ENCODE data around the gene R3HDM2.
"Not testable (repeated sequence)": the region's sequence is repeated elsewhere in the genome, so short reads cannot be mapped to it uniquely, and the experiment has no call there.

Gene R3HDM2

DNA sequence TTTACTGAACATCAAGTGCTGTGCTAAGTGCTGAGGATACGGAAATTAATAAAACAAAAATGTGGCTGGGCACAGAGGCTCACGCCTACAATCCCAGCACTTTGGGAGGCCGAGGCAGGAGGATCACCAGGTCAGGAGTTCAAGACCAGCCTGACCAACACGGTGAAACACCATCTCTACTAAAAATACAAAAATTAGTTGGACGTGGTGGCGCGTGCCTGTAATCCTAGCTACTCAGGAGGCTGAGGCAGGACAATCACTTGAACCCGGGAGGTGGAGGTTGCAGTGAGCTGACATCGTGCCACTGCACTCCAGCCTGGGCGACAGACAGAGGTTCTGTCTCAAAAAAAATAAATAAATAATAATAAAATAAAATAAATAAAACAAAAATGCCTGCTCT lies 3.9 kb downstream of the R3HDM2 start:
- not testable (repeated sequence) for DNase-seq (ENCODE audit: low spot score)

DNA sequence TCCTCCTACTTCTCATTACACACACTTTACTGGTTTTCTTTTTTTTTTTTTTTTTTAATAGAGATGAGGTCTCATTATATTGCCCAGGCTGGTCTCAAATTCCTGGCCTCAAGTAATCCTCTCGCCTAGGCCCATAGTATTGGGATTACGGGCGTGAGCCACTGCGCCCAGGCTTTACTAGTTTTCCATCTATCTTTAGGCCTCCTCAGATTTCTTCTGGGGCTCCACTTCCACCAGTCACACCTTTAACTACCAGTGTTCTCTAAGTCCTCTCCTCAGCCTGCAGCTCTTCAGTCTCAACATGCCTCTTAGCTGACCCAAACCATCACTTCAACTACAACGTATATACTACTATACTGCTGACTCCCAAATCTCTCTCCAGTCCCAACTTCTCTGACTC lies 10.4 kb downstream of the R3HDM2 start:
- DNase-seq (ENCODE audit: low spot score), result no peak

GRCh38 chr12:57419495-57419894 lies 11.3 kb downstream of the R3HDM2 start:
- DNase-seq (ENCODE audit: low spot score), result no peak

DNA sequence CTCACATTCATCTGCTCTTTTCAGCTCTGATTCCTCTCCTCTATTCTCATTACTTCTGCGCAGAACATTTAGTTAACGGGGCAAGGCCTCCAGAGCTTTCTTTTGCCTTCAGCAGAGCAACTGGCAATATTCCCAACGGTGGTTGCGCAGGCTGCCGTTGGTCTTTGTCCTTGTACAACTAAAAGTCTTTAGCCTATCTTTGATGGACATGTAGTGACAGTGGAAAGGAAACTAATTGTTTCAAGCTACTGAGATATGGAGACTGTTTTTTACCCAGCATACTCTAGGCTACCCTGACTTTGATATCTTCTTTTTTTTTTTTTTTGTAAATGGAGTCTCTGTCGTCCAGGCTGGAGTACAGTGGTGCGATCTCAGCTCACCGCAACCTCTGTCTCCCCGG lies 12.6 kb downstream of the R3HDM2 start:
- DNase-seq (ENCODE audit: low spot score), result peak; percentile 21

GRCh38 chr12:57416039-57416996 lies 14.5 kb downstream of the R3HDM2 start:
- DNase-seq (ENCODE audit: low spot score), result no peak

- no peak for DNase-seq (ENCODE audit: low spot score)
These were observed 15.8 kb downstream of the R3HDM2 start for GRCh38 chr12:57415088-57415487.

DNA sequence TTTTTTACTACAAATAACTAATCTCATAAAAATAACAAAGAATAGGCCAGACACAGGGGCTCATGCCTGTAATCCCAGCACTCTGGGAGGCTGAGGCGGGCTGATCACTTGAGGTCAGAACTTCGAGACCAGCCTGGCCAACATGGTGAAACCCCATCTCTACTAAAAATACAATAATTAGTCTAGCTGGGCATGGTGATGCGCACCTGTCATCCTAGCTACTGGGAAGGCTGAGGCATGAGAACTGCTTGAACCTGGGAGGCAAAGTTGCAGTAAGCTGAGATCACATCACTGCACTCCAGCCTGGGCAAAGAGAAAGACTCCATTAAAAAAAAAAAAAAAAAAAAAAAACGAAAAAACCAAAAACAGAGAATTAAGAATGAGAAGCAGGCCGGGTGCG lies 16.7 kb downstream of the R3HDM2 start:
- not testable (repeated sequence) for DNase-seq (ENCODE audit: low spot score)

GRCh38 chr12:57410534-57410933 lies 20.3 kb downstream of the R3HDM2 start:
- no peak for DNase-seq (ENCODE audit: low spot score)

DNA sequence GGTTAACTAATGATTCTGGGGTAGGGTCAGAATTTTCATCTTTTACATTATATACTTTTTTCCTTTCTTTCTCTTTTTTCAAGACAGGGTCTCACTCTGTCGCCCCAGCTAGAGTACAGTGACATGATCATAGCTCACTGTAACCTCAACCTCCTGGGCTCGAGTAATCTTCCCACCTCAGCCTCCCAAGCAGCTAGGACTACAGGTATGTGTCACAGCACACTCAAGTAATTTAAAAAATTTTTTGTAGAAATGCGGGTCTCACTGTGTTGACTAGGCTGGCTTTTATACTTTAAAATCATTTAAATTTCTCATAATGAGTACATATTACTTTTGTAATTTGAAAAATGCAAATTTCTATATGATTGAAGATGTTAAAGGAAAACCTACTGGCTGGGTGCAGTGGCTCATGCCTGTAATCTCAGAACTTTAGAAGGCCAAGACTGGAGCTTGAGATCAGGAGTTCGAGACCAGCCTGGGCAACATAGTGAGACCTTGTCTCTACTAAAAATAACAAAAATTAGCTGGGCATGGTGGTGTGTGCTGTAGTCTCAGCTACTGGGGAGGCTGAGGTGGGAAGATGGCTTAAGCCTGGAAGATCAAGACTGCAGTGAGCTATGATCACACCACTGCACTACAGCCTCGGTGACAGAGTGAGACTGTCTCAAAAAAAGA lies 25.7 kb downstream of the R3HDM2 start:
- no peak for DNase-seq (ENCODE audit: low spot score)

DNA sequence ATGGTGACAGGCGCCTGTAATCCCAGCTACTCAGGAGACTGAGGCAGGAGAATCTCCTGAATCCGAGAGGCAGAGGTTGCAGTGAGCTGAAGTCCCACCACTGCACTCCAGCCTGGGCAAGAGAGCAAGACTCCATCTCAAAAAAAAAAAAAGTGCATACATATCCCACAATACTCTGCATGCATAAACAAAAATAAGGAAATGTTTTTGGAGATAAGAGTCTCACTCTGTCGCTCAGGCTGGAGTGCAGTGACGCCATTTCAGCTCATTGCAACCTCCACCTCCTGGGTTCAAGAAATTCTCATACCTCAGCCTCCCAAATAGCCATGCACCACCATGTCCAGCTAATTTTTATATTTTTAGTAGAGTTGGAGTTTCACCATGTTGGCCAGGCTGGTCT lies 28.7 kb downstream of the R3HDM2 start:
- not testable (repeated sequence) for DNase-seq (ENCODE audit: low spot score)

GRCh38 chr12:57401165-57401564 lies 29.7 kb downstream of the R3HDM2 start:
- DNase-seq (ENCODE audit: low spot score), result peak; percentile 13

DNA sequence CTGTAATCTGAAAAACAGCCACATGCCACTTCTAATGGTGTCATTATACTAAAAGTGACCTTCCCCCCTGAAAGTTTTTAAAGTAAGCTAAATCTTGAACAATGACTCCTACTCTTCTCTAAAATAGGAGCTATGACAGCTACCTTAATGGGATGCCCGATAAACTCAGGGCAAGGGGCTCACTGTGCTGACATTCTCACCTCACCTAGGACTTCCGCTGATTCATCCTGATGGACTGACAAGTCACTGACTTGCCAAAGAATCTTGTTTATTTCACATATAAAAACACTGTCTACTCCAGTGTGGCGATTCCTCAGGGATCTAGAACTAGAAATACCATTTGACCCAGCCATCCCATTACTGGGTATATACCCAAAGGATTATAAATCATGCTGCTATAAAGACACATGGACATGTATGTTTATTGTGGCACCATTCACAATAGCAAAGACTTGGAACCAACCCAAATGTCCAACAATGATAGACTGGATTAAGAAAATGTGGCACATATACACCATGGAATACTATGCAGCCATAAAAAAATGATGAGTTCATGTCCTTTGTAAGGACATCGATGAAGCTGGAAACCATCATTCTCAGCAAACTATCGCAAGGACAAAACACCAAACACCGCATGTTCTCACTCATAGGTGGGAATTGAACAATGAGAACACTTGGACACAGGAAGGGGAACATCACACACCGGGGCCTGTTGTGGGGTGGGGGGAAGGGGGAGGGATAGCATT lies 31.0 kb downstream of the R3HDM2 start:
- DNase-seq (ENCODE audit: low spot score), result not testable (repeated sequence)

DNA sequence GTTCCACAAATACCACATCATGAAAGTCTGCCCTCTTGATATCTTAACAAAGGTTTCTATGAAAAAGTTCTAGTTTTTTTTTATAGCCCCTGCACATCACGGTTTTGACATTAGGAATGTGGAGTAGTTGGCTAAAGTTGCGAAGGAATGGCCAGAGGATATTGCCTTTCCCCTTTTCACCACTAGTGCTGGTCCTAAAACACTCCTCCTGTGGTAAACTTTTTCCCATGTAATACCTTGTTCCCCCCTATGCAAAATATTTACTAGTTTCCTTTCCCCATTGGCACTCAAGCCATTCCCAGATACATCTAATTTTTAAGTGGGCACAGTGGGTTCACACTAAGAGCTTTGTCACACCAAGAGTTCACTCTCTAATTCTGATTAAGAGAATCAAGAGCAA lies 33.4 kb downstream of the R3HDM2 start:
- DNase-seq (ENCODE audit: low spot score), result no peak

DNA sequence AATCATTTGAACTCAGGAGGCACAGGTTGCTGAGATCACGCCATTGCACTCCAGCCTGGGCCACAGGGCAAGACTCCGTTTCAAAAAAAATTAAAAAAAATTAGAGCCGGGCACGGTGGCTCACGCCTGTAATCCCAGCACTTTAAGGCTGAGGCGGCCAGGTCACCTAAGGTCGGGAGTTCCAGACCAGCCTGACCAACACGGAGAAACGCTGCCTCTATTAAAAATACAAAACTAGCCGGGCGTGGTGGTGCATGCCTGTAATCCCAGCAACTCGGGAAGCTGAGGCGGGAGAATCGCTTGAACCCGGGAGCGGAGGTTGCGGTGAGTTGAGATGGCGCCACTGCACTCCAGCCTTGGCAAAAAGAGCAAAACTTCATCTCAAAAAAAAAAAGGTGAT lies 35.7 kb downstream of the R3HDM2 start:
- DNase-seq (ENCODE audit: low spot score), result no peak

GRCh38 chr12:57390174-57390573 lies 40.7 kb downstream of the R3HDM2 start:
- DNase-seq (ENCODE audit: low spot score), result no peak

DNA sequence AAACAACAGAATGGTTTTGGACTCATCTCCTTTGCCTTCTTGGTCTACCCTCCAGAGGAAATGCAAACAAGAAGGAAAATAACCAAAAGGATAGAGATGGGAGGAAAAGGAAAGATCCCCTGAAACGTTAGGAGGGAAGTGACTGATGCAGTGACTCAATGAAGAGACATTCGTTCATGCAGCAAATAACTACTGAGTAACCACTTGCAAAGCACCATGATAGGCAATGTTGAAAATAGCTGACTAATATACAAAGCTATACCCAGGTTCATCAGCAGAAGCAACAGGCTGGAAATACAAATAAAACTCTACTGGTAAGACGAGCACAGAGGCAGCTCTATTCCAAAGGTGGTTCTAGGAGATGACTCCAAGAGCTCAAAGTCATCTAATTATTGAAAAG lies 41.8 kb downstream of the R3HDM2 start:
- DNase-seq (ENCODE audit: low spot score), result no peak

GRCh38 chr12:57388425-57388824 lies 42.4 kb downstream of the R3HDM2 start:
- DNase-seq (ENCODE audit: low spot score), result no peak

DNA sequence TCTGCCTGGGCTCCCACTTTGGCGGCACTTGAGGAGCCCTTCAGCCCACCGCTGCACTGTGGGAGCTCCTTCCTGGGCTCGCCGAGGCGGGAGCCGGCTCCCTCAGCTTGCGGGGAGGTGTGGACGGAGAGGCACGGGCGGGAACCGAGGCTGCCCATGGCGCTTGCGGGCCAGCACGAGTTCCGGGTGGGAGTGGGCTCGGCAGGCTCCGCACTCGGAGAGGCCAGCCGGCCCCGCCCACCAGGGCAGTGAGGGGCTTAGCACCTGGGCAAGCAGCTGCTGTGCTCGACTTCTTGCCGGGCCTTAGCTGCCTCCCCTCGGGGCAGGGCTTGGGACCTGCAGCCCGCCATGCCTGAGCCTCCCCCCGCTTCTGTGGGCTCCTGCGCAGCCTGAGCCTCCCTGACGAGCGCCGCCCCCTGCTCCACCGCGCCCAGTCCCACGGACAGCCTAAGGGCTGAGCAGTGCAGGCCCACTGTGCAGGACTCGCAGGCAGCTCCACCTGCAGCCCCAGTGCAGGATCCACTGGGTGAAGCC lies 44.6 kb downstream of the R3HDM2 start:
- no peak for DNase-seq (ENCODE audit: low spot score)

DNA sequence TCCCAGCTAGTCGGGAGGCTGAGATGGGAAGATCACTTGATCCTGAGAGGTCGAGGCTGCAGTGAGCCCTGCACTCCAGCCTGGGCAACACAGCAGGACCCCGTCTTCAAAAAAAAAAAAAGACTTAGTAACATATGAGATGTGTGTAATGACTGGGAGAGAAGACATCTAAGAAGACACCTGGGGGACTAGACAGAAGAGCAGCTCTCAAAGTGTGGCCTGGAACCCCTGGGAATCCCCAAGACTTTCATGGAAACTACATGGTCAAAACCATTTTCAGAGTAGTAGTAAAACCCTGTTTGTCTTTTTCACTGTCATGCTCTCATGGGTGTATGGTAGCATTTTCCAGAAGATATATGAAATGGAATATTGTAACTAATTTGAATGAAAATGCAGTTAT lies 45.3 kb downstream of the R3HDM2 start:
- no peak for DNase-seq (ENCODE audit: low spot score)

- no peak for DNase-seq (ENCODE audit: low spot score)
These were observed 46.4 kb downstream of the R3HDM2 start for GRCh38 chr12:57384478-57384877.

GRCh38 chr12:57381693-57382220 lies 49.1 kb downstream of the R3HDM2 start:
- no peak for DNase-seq (ENCODE audit: low spot score)

GRCh38 chr12:57380300-57380699 lies 50.5 kb downstream of the R3HDM2 start:
- DNase-seq (ENCODE audit: low spot score), result no peak
